COR-L47 (cell line): Measurements from ENCODE around the gene CDC42BPG.
A peak's percentile ranks its signal among the peaks of the same experiment; 100 is the strongest.

Experiments
- DNase-seq: peaks from one replicate; lab custom pipeline; 2025; lab: John Stamatoyannopoulos, UW

CDC42BPG gene

DNA sequence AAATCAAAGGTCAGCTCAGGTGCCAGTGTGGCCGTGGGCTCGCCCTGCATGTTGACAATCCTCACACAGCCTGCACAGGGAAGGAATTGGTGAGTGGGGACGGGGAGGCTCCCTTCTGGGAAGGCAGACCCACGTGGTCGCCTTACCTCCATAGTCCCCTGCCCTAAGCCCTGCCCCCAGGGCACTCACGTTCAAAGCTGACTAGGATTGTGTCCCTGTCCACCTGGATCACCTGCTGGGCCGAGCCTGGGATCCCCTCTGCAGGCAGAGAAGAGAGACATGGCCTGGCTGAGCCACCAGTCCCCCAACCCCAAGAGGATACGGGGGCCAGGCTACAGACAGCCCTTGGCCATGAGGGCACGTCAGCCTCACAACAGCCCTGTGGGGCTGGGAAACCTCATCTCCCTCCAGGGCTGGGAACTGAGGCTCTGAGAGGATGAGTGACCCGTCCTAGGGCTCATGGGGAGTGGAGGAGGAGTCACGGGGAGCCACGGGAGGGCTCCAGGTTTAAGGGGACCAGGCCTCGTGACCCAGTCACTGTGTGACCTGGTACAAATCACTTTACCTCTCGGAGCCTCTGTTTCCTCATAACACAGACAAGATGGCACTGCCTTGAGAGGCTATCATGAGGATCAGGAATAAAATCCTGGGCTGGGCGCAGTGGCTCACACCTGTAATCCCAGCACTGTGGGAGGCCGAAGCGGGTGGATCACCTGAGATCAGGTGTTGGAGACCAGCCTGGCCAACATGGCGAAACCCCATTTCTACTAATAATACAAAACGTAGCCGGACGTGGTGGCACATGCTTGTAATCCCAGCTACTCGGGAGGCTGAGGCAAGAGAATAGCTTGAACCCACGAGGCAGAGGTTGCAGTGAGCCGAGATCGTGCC is 54.0 kb downstream of the CDC42BPG start:
- DNase-seq: no peak

DNA sequence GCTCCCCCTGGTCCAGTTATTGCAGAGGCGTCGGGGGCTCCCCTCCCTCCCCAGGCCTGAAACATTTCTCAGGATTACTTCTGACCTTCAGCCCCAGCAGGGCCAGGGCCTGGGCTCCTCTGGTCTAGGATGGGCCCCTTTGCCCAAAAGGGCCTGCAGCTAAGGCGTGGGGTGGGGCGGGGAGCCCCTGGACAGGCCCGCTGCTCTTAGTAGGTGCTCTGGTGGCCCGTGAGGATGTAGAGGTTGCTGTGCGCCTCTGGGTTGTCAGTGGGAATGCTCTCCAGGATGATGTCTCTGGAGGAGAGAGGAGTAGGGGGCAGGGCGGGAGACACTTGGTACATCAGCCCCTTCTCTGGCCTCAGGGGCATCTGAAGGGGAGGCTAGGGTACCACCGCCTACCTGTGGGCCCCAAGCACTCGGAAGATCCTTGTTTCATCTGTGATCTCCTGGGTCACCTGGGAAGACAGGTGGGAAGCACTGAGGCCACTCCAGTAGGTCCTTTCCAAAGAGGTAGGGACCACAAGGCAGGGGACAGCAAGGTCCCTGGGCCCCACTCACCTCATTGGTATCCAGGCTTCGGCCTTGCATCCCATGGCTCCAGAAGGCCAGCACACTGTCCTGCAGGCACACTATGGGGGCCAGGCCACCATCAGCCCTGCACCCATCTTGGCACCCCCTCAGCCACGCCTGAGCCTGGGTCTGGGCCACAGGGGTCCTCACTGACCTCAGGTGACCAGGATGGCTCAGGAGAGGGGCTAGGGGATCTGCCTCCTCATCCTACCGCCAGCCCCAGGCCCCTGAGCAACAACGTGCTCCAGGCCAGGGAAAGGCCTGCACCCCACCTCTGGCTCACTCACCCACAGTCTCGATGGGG is 54.9 kb downstream of the CDC42BPG start:
- DNase-seq: no peak

DNA sequence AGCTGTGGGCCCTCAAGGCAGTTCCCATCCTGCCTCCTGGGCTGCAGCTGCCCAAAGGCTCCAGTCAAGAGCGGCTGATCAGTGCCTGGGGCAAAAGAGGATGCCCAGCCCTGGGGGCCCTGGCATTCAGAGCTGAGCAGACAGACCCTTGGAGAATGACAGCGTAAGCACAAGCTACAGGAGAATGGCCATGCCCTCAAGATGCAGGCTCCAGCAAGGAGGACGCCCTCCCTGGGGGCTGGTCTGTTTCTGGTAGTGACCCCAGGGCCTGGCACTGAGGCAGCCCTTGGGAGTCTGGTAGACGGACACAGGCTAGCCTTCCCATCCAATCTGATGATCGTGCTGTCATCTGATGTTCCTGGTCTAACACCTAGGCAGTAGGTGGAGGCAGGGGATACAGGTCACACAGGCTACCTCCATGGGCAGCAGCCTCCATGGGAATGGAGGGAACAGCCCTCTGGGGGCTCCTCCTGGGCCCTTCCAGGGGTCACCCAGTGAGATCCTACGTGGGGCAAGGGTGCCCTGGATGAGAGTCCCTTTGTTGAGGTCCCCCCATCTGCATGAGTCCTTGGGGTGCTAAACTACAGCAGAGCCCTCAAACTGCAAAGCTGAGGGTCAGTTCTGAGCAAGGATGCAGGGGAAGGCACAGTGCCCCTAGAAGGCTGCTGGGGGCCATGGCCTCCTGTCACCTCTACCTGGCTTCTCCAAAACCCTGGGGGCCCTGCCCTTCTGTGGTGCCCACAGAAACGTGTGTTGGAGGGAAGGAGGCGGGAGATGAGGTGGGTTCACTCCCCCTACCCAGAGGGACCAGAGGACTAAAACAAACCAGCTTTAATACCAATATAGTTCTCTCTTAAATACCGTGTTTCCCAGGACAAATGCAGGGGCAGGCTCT is 55.9 kb downstream of the CDC42BPG start:
- DNase-seq: no peak

DNA sequence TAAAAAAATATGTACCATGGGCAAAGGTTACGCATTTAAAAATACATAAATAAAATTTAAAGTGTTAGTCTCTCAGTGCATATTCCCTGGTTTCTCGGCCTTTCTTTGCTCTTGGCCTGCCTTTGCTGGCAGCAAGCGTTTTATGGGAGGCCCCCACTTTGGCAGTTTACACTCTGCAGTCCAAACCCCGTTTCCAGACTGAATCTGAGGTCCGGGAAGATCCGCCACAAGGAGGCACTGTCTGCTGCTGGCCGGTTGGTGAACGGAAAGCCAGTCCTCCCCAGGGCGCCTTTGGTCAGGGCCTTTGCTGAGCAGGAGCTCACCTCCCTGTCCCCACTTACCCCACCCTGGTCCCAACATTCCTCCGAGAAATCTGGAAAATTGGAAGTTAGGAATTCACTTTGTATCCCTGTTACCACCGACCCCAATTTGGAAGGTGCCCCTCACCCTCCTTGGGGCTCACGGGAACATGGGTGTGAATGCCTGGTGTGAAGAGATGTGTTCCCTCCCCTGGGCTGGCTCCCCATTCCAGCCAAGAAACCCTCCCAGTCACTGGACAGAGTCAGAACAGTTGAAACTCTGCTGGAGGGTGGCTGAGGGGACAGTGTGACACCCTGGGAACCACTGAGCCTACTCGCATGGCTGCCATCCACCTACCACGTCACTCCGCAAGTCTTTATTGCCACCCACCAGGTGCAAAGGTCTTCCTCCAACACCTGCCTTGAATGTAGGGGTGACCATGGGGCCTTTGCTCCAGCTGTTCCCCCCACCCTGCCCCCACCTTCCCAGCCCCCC is 56.7 kb downstream of the CDC42BPG start:
- DNase-seq: no peak

DNA sequence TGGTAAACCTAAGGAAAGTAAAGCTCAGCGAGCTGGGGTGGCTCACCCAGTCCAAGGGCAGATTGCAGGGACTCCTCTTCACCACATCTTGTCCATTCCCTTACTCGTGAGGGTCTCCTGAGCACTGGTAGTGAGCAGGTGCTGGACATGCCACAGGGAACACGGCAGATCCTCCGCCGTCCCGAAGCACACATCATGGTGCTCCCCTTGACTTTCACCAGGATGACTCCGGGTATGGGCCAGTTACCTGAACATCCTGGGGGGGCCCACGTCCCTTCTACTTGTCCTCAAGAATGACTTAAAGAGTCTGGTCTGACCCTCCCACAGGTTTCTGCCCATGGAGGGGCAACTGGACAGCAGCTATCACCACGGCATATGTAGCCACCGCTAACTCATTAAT is 58.1 kb downstream of the CDC42BPG start:
- DNase-seq: no peak

DNA sequence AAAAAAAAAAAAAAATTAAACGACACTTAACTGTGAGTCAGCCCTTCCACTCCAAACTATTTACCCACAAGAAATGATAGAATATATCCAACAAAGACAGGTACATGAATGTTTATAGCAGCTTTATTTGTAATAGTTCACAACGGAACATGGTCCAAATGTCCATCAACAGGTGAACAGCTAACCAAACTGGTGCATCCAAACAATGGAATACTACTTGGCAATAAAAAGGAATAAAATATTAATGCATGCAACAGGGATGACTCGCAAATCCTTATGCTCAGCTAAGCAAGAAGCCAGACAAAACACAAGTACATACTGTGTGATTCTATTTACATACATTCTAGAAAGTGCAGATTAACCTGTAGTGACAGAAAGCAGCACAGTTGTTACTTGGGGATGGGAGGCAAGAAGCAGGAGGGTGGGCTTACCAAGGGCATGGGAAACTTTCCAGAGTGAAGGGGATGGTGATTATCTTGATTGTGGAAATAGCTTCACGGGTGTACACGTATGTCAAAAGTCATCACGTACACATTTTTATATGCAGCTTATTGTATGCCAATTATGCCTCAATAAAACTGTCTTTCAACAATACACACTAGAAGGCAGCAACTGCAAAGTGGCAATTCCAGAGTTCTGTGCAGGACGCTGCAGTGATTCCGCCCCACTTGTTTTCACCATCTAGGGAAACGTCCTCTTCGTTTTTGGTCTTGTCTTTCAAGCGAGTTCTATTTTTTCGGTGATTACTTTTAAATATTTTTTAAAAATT is 59.5 kb downstream of the CDC42BPG start:
- no peak for DNase-seq

DNA sequence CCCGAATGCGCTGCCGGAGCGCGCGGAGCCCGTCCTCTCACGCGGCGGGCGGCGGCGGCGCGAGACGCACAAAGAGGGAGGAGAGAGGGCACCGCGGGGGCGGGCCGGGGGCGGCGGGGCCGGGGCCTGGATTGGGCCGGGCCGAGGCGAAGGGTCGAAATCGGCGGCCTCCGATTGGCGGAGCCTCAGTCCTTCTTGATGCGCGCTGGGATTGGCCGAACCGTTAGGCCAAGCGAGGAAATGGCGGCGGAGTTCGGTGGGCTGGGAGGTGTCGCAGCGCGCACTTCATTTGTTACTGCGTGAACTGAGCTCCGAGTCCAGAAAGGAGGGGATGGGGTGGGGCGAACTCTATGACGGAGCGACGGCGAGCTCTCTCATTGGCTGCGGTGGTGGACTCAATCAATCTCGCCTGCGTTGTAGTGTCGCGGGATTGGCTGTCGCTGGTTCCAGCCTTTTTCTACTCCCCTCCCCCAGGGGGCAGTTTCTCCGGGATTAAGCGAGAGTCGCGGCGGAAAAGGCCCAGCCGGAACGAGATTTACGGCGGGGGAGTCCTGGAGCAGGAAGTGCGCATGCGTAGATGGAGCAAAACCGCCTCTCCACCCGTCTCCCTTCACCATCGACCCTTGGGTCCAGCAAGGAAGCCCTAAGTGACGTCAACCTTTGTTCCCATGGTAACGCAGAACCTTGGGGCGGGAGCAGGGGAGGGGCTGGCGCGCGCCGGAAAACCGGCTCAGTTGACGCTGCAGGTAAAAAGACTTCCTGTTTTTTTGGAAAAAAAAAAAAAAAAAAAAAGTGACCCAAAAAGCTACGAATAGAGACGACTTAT is 65.8 kb downstream of the CDC42BPG start, which contains the start of gene SF1:
Gene SF1 (minus strand): TSS at position 70 of the 826 bp plus-strand sequence. CDS start 150 bp downstream, outside the sequence.
- peak; percentile 100 for DNase-seq

DNA sequence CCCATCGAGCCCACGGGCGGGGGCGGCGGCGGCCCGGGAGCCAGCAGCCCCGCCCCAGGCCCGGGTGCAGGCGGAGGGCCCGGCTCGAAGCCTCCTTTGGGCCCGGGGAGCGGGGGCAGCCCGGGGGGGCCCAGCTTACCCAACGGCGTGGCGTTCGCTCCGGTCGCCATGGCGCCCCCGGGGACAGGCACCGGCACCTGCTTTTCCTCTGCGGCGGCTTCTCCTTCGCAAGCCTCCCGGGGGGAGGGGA is 66.3 kb downstream of the CDC42BPG start:
- no peak for DNase-seq

DNA sequence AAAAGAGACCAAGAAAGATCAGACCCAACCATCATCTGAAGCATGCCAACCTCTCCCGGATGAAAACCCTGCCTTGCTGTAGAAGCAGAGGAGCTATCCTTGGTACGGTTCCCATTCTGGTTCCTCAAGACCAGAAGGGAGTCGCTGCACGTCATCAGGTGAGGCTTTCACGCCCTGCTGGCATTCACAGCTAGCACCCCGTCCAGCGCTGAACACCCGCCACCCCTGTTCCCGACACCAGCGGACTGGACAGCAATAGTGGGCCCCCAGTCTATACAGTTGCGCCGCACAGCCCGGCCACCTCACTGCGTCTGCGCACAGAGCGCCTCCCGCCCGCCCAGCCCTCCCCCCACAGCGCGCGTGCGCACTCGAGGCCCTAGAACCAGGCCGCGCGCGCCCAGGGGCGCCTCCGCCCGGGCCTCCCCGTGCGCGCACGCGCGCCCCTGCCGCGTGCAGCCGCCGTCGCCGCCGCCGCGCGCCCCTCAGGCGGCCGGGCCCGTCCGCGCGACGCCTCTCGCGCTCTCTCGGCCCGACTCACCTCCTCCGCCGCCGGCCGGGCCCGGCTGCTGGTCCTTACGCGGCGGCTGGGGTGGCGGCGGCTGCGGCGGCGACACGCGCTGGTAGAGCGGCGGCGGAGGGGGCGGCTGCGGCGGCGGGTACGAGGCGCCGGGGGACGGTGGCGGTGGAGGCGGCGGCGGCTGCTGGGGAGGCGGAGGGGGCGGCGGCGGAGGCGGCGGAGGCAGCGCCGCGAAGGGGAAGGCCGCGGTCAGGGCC is 66.8 kb downstream of the CDC42BPG start:
- DNase-seq: peak; percentile 79

DNA sequence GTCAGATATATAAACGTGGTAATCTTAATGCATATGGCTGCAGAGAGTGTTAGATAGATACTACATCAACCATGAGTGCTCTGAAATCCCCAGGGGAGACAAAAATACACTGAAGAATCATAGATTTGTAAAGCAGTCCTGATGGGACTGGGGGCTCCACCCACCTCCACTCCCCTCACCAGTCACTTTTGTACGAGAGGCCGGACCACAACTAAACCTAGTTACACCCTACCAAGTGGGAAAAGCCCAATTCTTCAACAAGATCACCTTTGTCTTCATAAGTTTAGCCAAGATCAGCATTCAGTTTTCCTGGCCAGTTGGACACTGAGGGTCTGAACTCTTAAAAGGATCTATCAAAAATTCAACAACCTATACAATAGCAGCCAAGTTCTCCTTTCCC is 67.6 kb downstream of the CDC42BPG start:
- no peak for DNase-seq

DNA sequence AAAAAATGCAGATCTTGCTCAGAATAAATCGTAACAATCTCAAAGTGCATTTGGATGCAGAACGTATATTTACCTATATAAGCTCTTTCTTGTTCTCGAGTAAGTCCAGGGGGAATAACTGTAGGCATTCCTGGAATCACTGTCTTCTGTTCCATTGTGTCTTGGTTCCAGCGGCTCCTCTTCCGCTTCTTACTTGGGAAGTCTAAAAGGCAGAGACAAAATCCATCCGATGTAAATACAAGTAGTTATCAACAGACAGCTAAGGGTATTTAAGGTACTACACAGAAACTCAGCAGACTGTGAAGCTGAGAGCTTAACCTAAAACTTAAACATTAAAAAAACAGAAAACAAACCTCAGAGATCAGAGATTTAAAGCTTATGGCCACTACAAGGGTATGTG is 68.0 kb downstream of the CDC42BPG start:
- no peak for DNase-seq

DNA sequence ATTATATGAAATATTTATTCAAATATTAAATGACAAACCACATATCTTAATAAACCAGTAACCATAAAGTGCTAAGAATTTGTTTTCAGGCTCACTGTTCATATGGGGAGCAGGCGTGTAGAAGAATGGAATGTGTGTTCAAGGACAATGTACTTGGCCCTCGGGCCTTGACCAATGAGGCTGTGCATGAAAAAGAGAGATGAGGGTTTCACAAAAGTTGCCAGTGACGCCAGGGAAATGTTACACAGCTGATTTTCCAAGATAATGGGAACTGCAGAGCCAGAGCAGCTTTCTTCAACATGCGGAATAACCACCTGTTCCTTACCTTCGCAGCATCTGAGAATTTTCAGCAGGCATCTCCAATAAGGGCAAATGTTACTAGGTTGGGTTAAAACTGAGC is 70.3 kb downstream of the CDC42BPG start:
- no peak for DNase-seq
